Breast epithelium (tissue), 4 donors: ENCODE data around the gene C1GALT1. TPM values are rescaled to one million over a fixed set of nuclear protein-coding genes. Genes with fewer than 3 reads are reported as not detected.

Experiments used
- DNase-seq, 2 donors: peaks; one replicate each; pipeline ENCODE4 v3.0.0-alpha.2; 2019; ENCODE audit warnings: low spot score in 2 of 2
- H3K27ac ChIP-seq, 2 donors: fragments of 200-600 bp; sonication (generic) in 1 of 2; one replicate each; pipeline ENCODE4 v1.5.1; 2016 to 2019; ENCODE audit warnings: mild to moderate bottlenecking in 1 of 2
- H3K27me3 ChIP-seq, 2 donors: fragments of 200-600 bp; sonication (generic) in 1 of 2; one replicate each; pipeline versions ENCODE4 v1.5.1 to v1.6.0; 2017 to 2019; ENCODE audit warnings: control low read depth in 1 of 2, mild to moderate bottlenecking in 1 of 2
- H3K36me3 ChIP-seq: fragments of 200-600 bp; one replicate; pipeline ENCODE4 v1.5.1; 2019
- H3K4me1 ChIP-seq, 2 donors: fragments of 200-600 bp; sonication (generic); one replicate each; pipeline ENCODE4 v1.5.1; 2016 to 2019; ENCODE audit warnings: control low read depth in 1 of 2
- H3K4me3 ChIP-seq, 3 donors: fragments of 200-600 bp; sonication (generic); 1 replicate in 2 of 3; 2 replicates in 1 of 3; pipeline ENCODE4 v1.5.1; 2016 to 2019; ENCODE audit warnings: mild to moderate bottlenecking in 3 of 3, moderate library complexity in 2 of 3
- H3K9me3 ChIP-seq, 2 donors: fragments of 200-600 bp; sonication (generic) in 1 of 2; one replicate each; pipeline ENCODE4 v1.5.1; 2016 to 2019; ENCODE audit warnings: control low read depth in 1 of 2
- CTCF ChIP-seq, 3 donors: fragments of 450-650 bp; IDR thresholded peaks; one replicate each; pipeline ENCODE4 v1.5.1; 2016 to 2017; ENCODE audit warnings: antibody characterized with exemption in 3 of 3, mild to moderate bottlenecking in 3 of 3, moderate library complexity in 3 of 3
- POLR2A ChIP-seq: fragments of 450-650 bp; IDR thresholded peaks from one replicate; pipeline ENCODE4 v1.6.1; 2016; ENCODE audit warnings: antibody characterized with exemption, mild to moderate bottlenecking, moderate library complexity
- POLR2AphosphoS5 ChIP-seq, 3 donors: sonication (generic); formaldehyde crosslinking; IDR thresholded peaks; one replicate each; pipeline ENCODE4 v1.6.1; 2017; ENCODE audit warnings: antibody characterized with exemption in 3 of 3
- intact Hi-C: fragments of 100-400 bp; cut with DNase I; formaldehyde crosslinking; loops from one replicate; pipeline ENCODE4 v1.15.1; 2023; ENCODE audit warnings: low total_unique reads
- total RNA-seq, 3 donors: library from RNA; depleted of rRNA; stranded (reverse); fragments of >200 nt; gene quantifications; one replicate each; pipeline ENCODE4 v1.1.0, GENCODE V29; 2016

The C1GALT1 gene
- total RNA-seq, 3 donors from 2014 or later = 30.8 to 35.5 (median 34.7) TPM

- no peak overlapping the region for H3K27ac ChIP-seq
- no peak overlapping the region for H3K4me3 ChIP-seq
- H3K4me1 ChIP-seq = no peaks in the 10 kb centered on the region
- no peaks in the 10 kb centered on the region for H3K27me3 ChIP-seq
- intact Hi-C loops = no loop called here
- no peaks in the 10 kb centered on the region for H3K36me3 ChIP-seq
- TF ChIP-seq CTCF (IDR thresholded peaks at IDR 0.05) (no peak), POLR2AphosphoS5 (IDR thresholded peaks at IDR 0.05) (no peak), POLR2A (no peak)
- H3K9me3 ChIP-seq = no peaks in the 10 kb centered on the region
- no peak for DNase-seq
Measured at GRCh38 chr7:7249814-7250213, 67.5 kb downstream of the C1GALT1 start.

GRCh38 chr7:7251742-7252141, 69.4 kb downstream of the C1GALT1 start:
- no peaks in the 10 kb centered on the region for H3K27me3 ChIP-seq
- DNase-seq = no peak
- intact Hi-C loops = no loop called here
- no peaks in the 10 kb centered on the region for H3K4me1 ChIP-seq
- no peaks in the 10 kb centered on the region for H3K36me3 ChIP-seq
- no peak overlapping the region for H3K4me3 ChIP-seq
- H3K27ac ChIP-seq = no peak overlapping the region
- TF ChIP-seq POLR2AphosphoS5 (IDR thresholded peaks at IDR 0.05) (no peak), POLR2A (no peak), CTCF (IDR thresholded peaks at IDR 0.05) (no peak)
- no peaks in the 10 kb centered on the region for H3K9me3 ChIP-seq

GRCh38 chr7:7254319-7254718, 72.0 kb downstream of the C1GALT1 start:
- Histone ChIP-seq H3K4me1 (no peaks in the 10 kb centered on the region), H3K36me3 (no peaks in the 10 kb centered on the region), H3K27me3 (no peaks in the 10 kb centered on the region), H3K4me3 (no peak overlapping the region), H3K9me3 (no peaks in the 10 kb centered on the region), H3K27ac (no peak overlapping the region)
- DNase-seq = no peak
- intact Hi-C loops = no loop called here
- TF ChIP-seq POLR2AphosphoS5 (IDR thresholded peaks at IDR 0.05) (no peak), POLR2A (no peak), CTCF (IDR thresholded peaks at IDR 0.05) (no peak)

GRCh38 chr7:7254908-7255307, 72.6 kb downstream of the C1GALT1 start:
- intact Hi-C loops = no loop called here
- Histone ChIP-seq H3K27me3 (no peaks in the 10 kb centered on the region), H3K4me1 (no peaks in the 10 kb centered on the region), H3K4me3 (no peak overlapping the region), H3K36me3 (no peaks in the 10 kb centered on the region), H3K27ac (no peak overlapping the region), H3K9me3 (no peaks in the 10 kb centered on the region)
- no peak for DNase-seq
- TF ChIP-seq CTCF (IDR thresholded peaks at IDR 0.05) (no peak), POLR2A (no peak), POLR2AphosphoS5 (IDR thresholded peaks at IDR 0.05) (no peak)

- Histone ChIP-seq H3K4me1 (no peaks in the 10 kb centered on the region), H3K36me3 (no peaks in the 10 kb centered on the region), H3K27me3 (no peaks in the 10 kb centered on the region), H3K9me3 (peaks cover 5 to 9% of the 10 kb centered on the region in 2 donors), H3K27ac (no peak overlapping the region), H3K4me3 (no peak overlapping the region)
- intact Hi-C loops = no loop called here
- TF ChIP-seq POLR2AphosphoS5 (IDR thresholded peaks at IDR 0.05) (no peak), CTCF (IDR thresholded peaks at IDR 0.05) (no peak), POLR2A (no peak)
- no peak for DNase-seq
Measured at GRCh38 chr7:7256731-7257274, 74.5 kb downstream of the C1GALT1 start.
